ENCODE results near the gene RPL11. TPM values are rescaled to one million over a fixed set of nuclear protein-coding genes. Genes with fewer than 3 reads are reported as not detected.

Gene RPL11
- 452 and 980 TPM in 2 replicates for total RNA-seq (2012; rRNA removed)
- polyA plus RNA-seq (2012; rRNA removed) = 1,692 and 1,751 TPM in 2 replicates
- polyA plus RNA-seq (2012; cell fraction: cytosol; rRNA removed) = 209 and 733 TPM in 2 replicates
- 34.7 and 396 TPM in 2 replicates for polyA plus RNA-seq (2012; cell fraction: nucleus; rRNA removed; ENCODE audit: low replicate concordance)
- percentile 99 among the genes with signal in this experiment for Bru-seq, nascent RNA
- BruChase-seq, experiment 1, labeled RNA remaining after a 6-hour chase = percentile 99 among the genes with signal in this experiment
- BruChase-seq, experiment 2, labeled RNA remaining after a 2-hour chase = percentile 99 among the genes with signal in this experiment
- long read RNA-seq, transcript RPL11-203 (5 exons, 879 nt) = minor isoform, 46 of 867 reads
- long read RNA-seq, transcript RPL11-201 (6 exons, 660 nt) = minor isoform, 61 of 867 reads
- long read RNA-seq, transcript RPL11-206 (6 exons, 1,017 nt) = major isoform, 399 of 867 reads
- long read RNA-seq, partial matches to known transcripts = 351 of 867 reads
- long read RNA-seq, other reads (novel, unspliced or antisense) = 9 of 867 reads

GRCh38 chr1:23691499-23692307 lies at the start of gene RPL11:
Gene RPL11 (plus strand): TSS chr1:23691806. CDS start chr1:23691824, 18 bp downstream.
- intact Hi-C loops (cut with micrococcal nuclease) = loop anchor here (5.0 kb wide), 2 partner anchors 51 to 134 kb away; partner anchors contain the start of genes ELOA and ID3
- peak; percentile 97 for DNase-seq

More at GRCh38 chr1:23691499-23692307, at the start of gene RPL11:
- peak within 1 kb of the TSS; percentile 92 for H2AK9ac ChIP-seq (replicated peaks; ENCODE audit: low read depth, low read length, poor library complexity)
- peak within 1 kb of the TSS; percentile 83 for H2AFZ ChIP-seq (replicated peaks; ENCODE audit: low read length, poor library complexity)
- peak within 1 kb of the TSS; percentile 31 for H4K5ac ChIP-seq (ENCODE audit: low read depth, low read length)
- peak; percentile 99 for TF ChIP-seq POLR2A (IDR thresholded peaks at IDR 0.05; ENCODE audit: low read depth, low read length)
- TF ChIP-seq, protein P1, sequence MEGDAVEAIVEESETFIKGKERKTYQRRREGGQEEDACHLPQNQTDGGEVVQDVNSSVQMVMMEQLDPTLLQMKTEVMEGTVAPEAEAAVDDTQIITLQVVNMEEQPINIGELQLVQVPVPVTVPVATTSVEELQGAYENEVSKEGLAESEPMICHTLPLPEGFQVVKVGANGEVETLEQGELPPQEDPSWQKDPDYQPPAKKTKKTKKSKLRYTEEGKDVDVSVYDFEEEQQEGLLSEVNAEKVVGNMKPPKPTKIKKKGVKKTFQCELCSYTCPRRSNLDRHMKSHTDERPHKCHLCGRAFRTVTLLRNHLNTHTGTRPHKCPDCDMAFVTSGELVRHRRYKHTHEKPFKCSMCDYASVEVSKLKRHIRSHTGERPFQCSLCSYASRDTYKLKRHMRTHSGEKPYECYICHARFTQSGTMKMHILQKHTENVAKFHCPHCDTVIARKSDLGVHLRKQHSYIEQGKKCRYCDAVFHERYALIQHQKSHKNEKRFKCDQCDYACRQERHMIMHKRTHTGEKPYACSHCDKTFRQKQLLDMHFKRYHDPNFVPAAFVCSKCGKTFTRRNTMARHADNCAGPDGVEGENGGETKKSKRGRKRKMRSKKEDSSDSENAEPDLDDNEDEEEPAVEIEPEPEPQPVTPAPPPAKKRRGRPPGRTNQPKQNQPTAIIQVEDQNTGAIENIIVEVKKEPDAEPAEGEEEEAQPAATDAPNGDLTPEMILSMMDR (conservative IDR thresholded peaks at IDR 0.05; ENCODE audit: low read depth, low read length) = peak; percentile 84
- TF ChIP-seq NFE2L2 (IDR thresholded peaks at IDR 0.05; ENCODE audit: low read depth, low read length) = no peak
- no peak for TF ChIP-seq RFX5 (IDR thresholded peaks at IDR 0.05; ENCODE audit: low read depth, low read length)
- TF ChIP-seq MXI1 (IDR thresholded peaks at IDR 0.05; ENCODE audit: borderline replicate concordance, low read depth, low read length) = peak; percentile 89
- TF ChIP-seq SMC3 (IDR thresholded peaks at IDR 0.05; ENCODE audit: low read depth, low read length) = 0 out of 2 replicates have a peak, but pooled peaks have one; percentile 19
- TF ChIP-seq BHLHE40 (IDR thresholded peaks at IDR 0.05; ENCODE audit: low read depth, low read length) = no peak
- TF ChIP-seq CHD1 (IDR thresholded peaks at IDR 0.05; ENCODE audit: low read depth, low read length) = peak; percentile 88; the same call in 1 of the 2 replicates
- TF ChIP-seq RAD21 (IDR thresholded peaks at IDR 0.05; ENCODE audit: low read length) = peak; percentile 26; the same call in 1 of the 2 replicates
- peak within 1 kb of the TSS; percentile 59 for H4K91ac ChIP-seq (ENCODE audit: insufficient read depth, low read depth, low read length)
- H3K4me2 ChIP-seq (ENCODE audit: low read depth, low read length) = peak within 1 kb of the TSS; percentile 94
- H3K4me1 ChIP-seq (ENCODE audit: control insufficient read depth, insufficient read depth, low read length) = peaks cover 10% of the 10 kb centered on the region
- peaks cover 17% of the 10 kb centered on the region for H3K9me1 ChIP-seq (ENCODE audit: insufficient read depth, low read length)
- H2BK15ac ChIP-seq (ENCODE audit: low read depth, low read length) = 0 out of 3 replicates have a peak within 1 kb of the TSS, but pooled peaks have one; percentile 31
- no peaks in the 10 kb centered on the region for H3K9me3 ChIP-seq (ENCODE audit: control insufficient read depth, insufficient read depth, low read length)
- H3K27ac ChIP-seq (ENCODE audit: insufficient read depth, low read length) = peak within 1 kb of the TSS; percentile 72
- H3K9ac ChIP-seq (ENCODE audit: low read depth, low read length) = peak within 1 kb of the TSS; percentile 92
- POLR2A ChIA-PET (ENCODE audit: unreplicated experiment) = interaction anchor here (0.6 to 0.8 kb wide), 4 partner anchors 8 to 734 kb away, joined by 3 to 16 read pairs (median 4); no protein-coding TSS in a partner anchor
- peak within 1 kb of the TSS; percentile 74 for H3K4me3 ChIP-seq (ENCODE audit: insufficient read depth, low read depth, low read length)
- H3K27me3 ChIP-seq (ENCODE audit: control insufficient read depth, insufficient read depth, low read length) = no peaks in the 10 kb centered on the region
- CTCF ChIA-PET = interaction anchor here (0.6 to 1.3 kb wide), 4 partner anchors 18 to 80 kb away, joined by 3 to 5 read pairs (median 4); no protein-coding TSS in a partner anchor
- peak within 1 kb of the TSS; percentile 86 for H3K56ac ChIP-seq (ENCODE audit: extremely low read depth, insufficient read depth, low read length)
- no peak within 1 kb of the TSS; the same call in 1 of the 2 replicates for H2BK120ac ChIP-seq (ENCODE audit: low read depth, low read length)
- peaks cover 51% of the 10 kb centered on the region for H4K20me1 ChIP-seq (ENCODE audit: insufficient read depth, low read length)
- peaks cover 36% of the 10 kb centered on the region for H3K36me3 ChIP-seq (ENCODE audit: control insufficient read depth, insufficient read depth, low read length)
- H4K8ac ChIP-seq (ENCODE audit: low read depth in 2 of 2, low read length in 2 of 2) = peak within 1 kb of the TSS; percentile 61 to 97
- H2BK5ac ChIP-seq (ENCODE audit: low read depth, low read length, poor library complexity, severe bottlenecking) = peak within 1 kb of the TSS; percentile 81
- peak within 1 kb of the TSS; percentile 30; the same call in 1 of the 2 replicates for H3K18ac ChIP-seq (ENCODE audit: low read depth, low read length)
- peak within 1 kb of the TSS; percentile 98 for H2AK5ac ChIP-seq (ENCODE audit: low read depth, low read length)
- peak within 1 kb of the TSS; percentile 88 for H3K4ac ChIP-seq (ENCODE audit: low read depth, low read length)
- H3K79me1 ChIP-seq (ENCODE audit: low read depth in 1 of 2, low read length in 2 of 2) = peaks cover 13 to 46% of the 10 kb centered on the region in 2 experiments; a peak in 3 of 4 replicates
- BruUV-seq (replicated peaks) = no TSS peak
- peak; percentile 98 for ATAC-seq (ENCODE audit: low read depth)
- in situ Hi-C loops (cut with MboI; ENCODE audit: low sequenced_read_pairs) = no loop called here
- H3K14ac ChIP-seq (replicated peaks; ENCODE audit: low read depth, low read length) = peak within 1 kb of the TSS; percentile 92
- H2BK20ac ChIP-seq (ENCODE audit: low read depth, low read length) = no peak within 1 kb of the TSS
- H3K23ac ChIP-seq (ENCODE audit: low read depth, low read length) = peak within 1 kb of the TSS; percentile 66
- WGBS, 2 experiments (ENCODE audit: extremely low coverage in 2 of 2, insufficient read length in 1 of 2) = 0% methylated on average over 18 of the region's 45 CpGs; no CpG with 5 or more reads in 1 of the 2 experiments
- dilution Hi-C loops (cut with HindIII; ENCODE audit: low sequenced_read_pairs, unreplicated experiment) = no loop called here
